Measurements from ENCODE around the gene ADPRH. TPM values are rescaled to one million over a fixed set of nuclear protein-coding genes. Genes with fewer than 3 reads are reported as not detected.
A peak's percentile ranks its signal among the peaks of the same experiment; 100 is the strongest.

The ADPRH gene
- total RNA-seq, 1 experiment from 2014 or later, result 1.4 TPM

DNA sequence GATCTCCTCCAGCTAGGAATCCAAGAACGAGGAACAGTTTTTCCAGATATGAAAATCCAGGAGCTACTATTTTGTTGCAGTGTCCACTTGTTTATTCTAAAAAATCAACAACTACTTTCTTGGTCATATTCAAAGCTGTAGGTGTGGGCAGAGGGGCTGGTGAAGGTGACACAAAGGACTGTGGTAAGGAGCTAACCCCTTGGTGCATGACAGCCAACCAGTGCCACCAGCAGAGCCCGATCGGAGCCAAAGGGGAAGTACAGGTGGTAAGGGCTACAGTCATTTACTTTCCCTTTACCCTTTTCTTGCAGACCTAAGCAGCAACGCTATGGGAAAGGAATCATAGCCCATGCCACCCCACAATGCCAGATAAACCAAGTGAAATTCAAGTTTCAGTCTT is 49.1 kb downstream of the ADPRH start:
- no peaks in the 10 kb centered on the region for H4K20me1 ChIP-seq (ENCODE audit: insufficient read depth)
- no peak for TF ChIP-seq EZH2 (IDR thresholded peaks at IDR 0.05; ENCODE audit: low read depth)
- TF ChIP-seq, protein P1, sequence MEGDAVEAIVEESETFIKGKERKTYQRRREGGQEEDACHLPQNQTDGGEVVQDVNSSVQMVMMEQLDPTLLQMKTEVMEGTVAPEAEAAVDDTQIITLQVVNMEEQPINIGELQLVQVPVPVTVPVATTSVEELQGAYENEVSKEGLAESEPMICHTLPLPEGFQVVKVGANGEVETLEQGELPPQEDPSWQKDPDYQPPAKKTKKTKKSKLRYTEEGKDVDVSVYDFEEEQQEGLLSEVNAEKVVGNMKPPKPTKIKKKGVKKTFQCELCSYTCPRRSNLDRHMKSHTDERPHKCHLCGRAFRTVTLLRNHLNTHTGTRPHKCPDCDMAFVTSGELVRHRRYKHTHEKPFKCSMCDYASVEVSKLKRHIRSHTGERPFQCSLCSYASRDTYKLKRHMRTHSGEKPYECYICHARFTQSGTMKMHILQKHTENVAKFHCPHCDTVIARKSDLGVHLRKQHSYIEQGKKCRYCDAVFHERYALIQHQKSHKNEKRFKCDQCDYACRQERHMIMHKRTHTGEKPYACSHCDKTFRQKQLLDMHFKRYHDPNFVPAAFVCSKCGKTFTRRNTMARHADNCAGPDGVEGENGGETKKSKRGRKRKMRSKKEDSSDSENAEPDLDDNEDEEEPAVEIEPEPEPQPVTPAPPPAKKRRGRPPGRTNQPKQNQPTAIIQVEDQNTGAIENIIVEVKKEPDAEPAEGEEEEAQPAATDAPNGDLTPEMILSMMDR (conservative IDR thresholded peaks at IDR 0.05), result no peak
- H3K4me1 ChIP-seq (replicated peaks; ENCODE audit: insufficient read depth), result peaks cover 32% of the 10 kb centered on the region
- POLR2A ChIA-PET (ENCODE audit: unreplicated experiment), result no interaction called here
- no peaks in the 10 kb centered on the region; the same call in 1 of the 2 replicates for H3K9me2 ChIP-seq (ENCODE audit: insufficient read depth)
- H3K4me2 ChIP-seq, result peak overlapping the region; percentile 55; the same call in 1 of the 2 replicates
- 0 out of 2 replicates have a peak, but pooled peaks cover 9% of the 10 kb centered on the region for H3F3A ChIP-seq (ENCODE audit: insufficient read depth, low read depth)
- no peaks in the 10 kb centered on the region for H3K9me3 ChIP-seq (ENCODE audit: insufficient read depth, low read depth)
- intact Hi-C loops (cut with micrococcal nuclease; ENCODE audit: unreplicated experiment), result no loop called here
- BruUV-seq (replicated peaks), result no TSS peak
- H3K79me2 ChIP-seq (ENCODE audit: low read depth), result no peaks in the 10 kb centered on the region
- H2AFZ ChIP-seq, result no peak overlapping the region
- no peak for DNase-seq
- no peak overlapping the region for H3K4me3 ChIP-seq
- CTCF ChIA-PET, result no interaction called here
- H3K27ac ChIP-seq, result 0 out of 2 replicates have a peak overlapping the region, but pooled peaks have one; percentile 23
- no peaks in the 10 kb centered on the region for H3K36me3 ChIP-seq (ENCODE audit: low read depth)
- H3K27me3 ChIP-seq (ENCODE audit: insufficient read depth, low read depth), result no peaks in the 10 kb centered on the region

DNA sequence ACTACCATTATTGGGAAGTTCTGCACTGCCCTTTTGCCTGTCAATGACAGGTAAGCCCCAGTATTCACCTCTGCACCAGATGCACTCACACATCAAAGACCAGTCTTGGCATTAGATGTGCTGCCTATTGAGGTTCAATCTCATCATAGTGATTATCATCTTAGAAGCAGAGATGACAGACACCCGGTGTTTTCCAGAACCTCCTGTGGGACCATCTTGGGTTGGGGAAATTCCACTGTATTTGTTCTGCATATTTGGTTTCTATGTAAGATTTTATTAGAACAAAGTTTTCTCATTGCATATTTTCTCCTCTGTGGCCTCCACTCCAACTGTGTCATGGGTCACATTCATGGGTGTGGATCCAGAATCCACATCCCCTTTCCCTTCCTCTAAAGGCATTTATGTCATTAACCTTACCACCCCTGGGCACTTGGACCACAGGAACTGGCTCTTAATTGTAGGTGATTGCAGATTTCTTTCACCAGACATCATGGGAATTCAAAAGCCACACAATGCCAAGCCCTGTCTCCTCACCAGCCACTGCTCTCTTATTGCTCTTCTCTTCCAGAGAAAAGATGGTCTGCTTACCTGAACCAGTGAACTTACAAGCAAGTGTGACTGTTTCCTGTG is 49.6 kb downstream of the ADPRH start:
- no peaks in the 10 kb centered on the region for H3K79me2 ChIP-seq (ENCODE audit: low read depth)
- 0 out of 2 replicates have a peak, but pooled peaks cover 9% of the 10 kb centered on the region for H3F3A ChIP-seq (ENCODE audit: insufficient read depth, low read depth)
- no peaks in the 10 kb centered on the region for H3K27me3 ChIP-seq (ENCODE audit: insufficient read depth, low read depth)
- H3K4me1 ChIP-seq (replicated peaks; ENCODE audit: insufficient read depth), result peaks cover 32% of the 10 kb centered on the region
- intact Hi-C loops (cut with micrococcal nuclease; ENCODE audit: unreplicated experiment), result no loop called here
- no TSS peak for BruUV-seq (replicated peaks)
- ChIA-PET POLR2A (ENCODE audit: unreplicated experiment) (no interaction called here), CTCF (interaction anchor here (0.7 kb wide), 1 partner anchor 100 kb away, joined by 4 read pairs; no protein-coding TSS in a partner anchor)
- no peak overlapping the region for H2AFZ ChIP-seq
- H3K4me2 ChIP-seq, result peak overlapping the region; percentile 55
- peak overlapping the region; percentile 60 for H3K27ac ChIP-seq
- no peaks in the 10 kb centered on the region; the same call in 1 of the 2 replicates for H3K9me2 ChIP-seq (ENCODE audit: insufficient read depth)
- H3K9me3 ChIP-seq (ENCODE audit: insufficient read depth, low read depth), result no peaks in the 10 kb centered on the region
- no peaks in the 10 kb centered on the region for H4K20me1 ChIP-seq (ENCODE audit: insufficient read depth)
- DNase-seq, result peak in 1 of 2 experiments; percentile 53
- H3K4me3 ChIP-seq, result no peak overlapping the region
- no peaks in the 10 kb centered on the region for H3K36me3 ChIP-seq (ENCODE audit: low read depth)
- no peak for TF ChIP-seq EZH2 (IDR thresholded peaks at IDR 0.05; ENCODE audit: low read depth)
- TF ChIP-seq, protein P1 (conservative IDR thresholded peaks at IDR 0.05), result no peak

DNA sequence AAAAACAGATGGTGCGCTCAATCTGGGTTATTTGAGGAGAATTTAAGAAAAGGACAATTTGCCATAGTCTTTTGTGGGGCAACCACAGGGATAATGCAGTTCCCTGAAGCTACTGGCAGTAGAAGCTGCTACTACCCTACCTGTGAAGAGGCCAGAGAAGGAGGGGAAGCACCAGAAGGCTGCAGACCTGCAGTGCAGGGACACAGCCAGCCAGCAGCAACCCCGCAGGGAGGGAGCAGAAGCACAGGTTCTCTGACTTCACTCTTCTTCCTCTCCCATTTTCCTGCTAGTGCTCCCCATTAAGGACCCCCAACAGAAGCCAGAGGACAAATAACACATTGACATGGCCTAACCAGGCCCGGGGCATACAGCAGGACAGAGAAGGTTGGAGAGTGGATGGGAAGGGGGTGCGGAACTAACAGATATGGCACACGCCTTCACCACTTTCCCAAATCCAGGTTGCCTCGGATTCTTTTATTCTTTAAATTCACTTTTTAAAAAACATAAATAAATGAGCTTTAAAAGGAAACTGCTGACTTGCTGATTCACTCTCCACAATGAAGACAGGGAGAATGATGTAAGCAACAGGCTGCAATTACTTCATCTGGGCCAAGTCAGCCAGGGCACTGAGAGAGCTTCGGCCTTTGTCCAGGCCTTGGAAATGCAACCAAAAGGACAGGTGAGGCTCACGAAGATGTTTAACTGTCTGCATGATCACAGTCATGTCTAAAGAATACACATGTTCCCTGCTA is 51.0 kb downstream of the ADPRH start:
- peak overlapping the region; percentile 18; the same call in 1 of the 2 replicates for H3K4me2 ChIP-seq
- ChIA-PET POLR2A (ENCODE audit: unreplicated experiment) (interaction anchor here (0.6 kb wide), 1 partner anchor 11 kb away, joined by 3 read pairs; no protein-coding TSS in a partner anchor), CTCF (no interaction called here)
- no peak for DNase-seq
- H3K4me1 ChIP-seq (replicated peaks; ENCODE audit: insufficient read depth), result peaks cover 32% of the 10 kb centered on the region
- no peaks in the 10 kb centered on the region; the same call in 1 of the 2 replicates for H3K9me2 ChIP-seq (ENCODE audit: insufficient read depth)
- no peaks in the 10 kb centered on the region for H3K27me3 ChIP-seq (ENCODE audit: insufficient read depth, low read depth)
- H4K20me1 ChIP-seq (ENCODE audit: insufficient read depth), result no peaks in the 10 kb centered on the region
- H3K9me3 ChIP-seq (ENCODE audit: insufficient read depth, low read depth), result no peaks in the 10 kb centered on the region
- intact Hi-C loops (cut with micrococcal nuclease; ENCODE audit: unreplicated experiment), result no loop called here
- no peak overlapping the region for H3K4me3 ChIP-seq
- BruUV-seq (replicated peaks), result no TSS peak
- no peaks in the 10 kb centered on the region for H3K79me2 ChIP-seq (ENCODE audit: low read depth)
- peak overlapping the region; percentile 60 for H3K27ac ChIP-seq
- no peaks in the 10 kb centered on the region for H3K36me3 ChIP-seq (ENCODE audit: low read depth)
- TF ChIP-seq, protein P1 (conservative IDR thresholded peaks at IDR 0.05), result no peak
- TF ChIP-seq EZH2 (IDR thresholded peaks at IDR 0.05; ENCODE audit: low read depth), result no peak
- H2AFZ ChIP-seq, result peak overlapping the region; percentile 70
- H3F3A ChIP-seq (ENCODE audit: insufficient read depth, low read depth), result 0 out of 2 replicates have a peak, but pooled peaks cover 9% of the 10 kb centered on the region
